Esophagus squamous epithelium (tissue), 4 donors: ENCODE measurements around the gene TTC28.

ENCODE experiments used
- POLR2A ChIP-seq, 4 donors: fragments of 450-650 bp; IDR thresholded peaks; one replicate each; pipeline ENCODE4 v1.6.1; 2017; ENCODE audit warnings: antibody characterized with exemption in 4 of 4, mild to moderate bottlenecking in 4 of 4, moderate library complexity in 3 of 4
- TF ChIP-seq, protein P1 (sequence below), 6 experiments: fragments of 450-650 bp in 4 of 6; fragments of 200-600 bp in 2 of 6; sonication (generic) in 2 of 6; IDR thresholded peaks; one replicate each; pipeline ENCODE4 v1.5.1; 2016 to 2019; ENCODE audit warnings: antibody characterized with exemption in 6 of 6, mild to moderate bottlenecking in 4 of 6, moderate library complexity in 4 of 6

DNA sequence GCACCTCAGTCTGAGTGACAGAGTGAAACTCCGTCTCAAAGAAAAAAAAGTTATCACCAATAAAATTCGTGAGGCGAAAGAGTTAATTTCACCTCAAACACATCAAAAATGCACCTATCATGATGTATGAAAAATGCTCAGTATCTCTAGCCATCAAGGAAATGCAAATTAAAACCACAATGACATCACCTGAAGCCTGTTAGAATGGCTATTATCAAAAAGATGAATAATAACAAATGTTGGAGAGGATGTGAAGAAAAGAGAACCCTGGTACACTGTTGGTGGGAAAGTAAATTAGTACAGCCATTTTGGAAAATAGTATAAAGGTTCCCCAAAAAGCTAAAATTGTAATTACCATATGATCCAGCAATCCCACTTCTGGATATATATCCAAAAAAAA, 38.4 kb upstream of the TTC28 start:
- TF ChIP-seq, protein P1, sequence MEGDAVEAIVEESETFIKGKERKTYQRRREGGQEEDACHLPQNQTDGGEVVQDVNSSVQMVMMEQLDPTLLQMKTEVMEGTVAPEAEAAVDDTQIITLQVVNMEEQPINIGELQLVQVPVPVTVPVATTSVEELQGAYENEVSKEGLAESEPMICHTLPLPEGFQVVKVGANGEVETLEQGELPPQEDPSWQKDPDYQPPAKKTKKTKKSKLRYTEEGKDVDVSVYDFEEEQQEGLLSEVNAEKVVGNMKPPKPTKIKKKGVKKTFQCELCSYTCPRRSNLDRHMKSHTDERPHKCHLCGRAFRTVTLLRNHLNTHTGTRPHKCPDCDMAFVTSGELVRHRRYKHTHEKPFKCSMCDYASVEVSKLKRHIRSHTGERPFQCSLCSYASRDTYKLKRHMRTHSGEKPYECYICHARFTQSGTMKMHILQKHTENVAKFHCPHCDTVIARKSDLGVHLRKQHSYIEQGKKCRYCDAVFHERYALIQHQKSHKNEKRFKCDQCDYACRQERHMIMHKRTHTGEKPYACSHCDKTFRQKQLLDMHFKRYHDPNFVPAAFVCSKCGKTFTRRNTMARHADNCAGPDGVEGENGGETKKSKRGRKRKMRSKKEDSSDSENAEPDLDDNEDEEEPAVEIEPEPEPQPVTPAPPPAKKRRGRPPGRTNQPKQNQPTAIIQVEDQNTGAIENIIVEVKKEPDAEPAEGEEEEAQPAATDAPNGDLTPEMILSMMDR (IDR thresholded peaks at IDR 0.05), result no peak
- TF ChIP-seq POLR2A (IDR thresholded peaks at IDR 0.05), result no peak
